Neuron (in vitro differentiated cells): Measurements from ENCODE around the gene MAG.

Experiments
- H2AFZ ChIP-seq: one replicate; pipeline ENCODE4 v1.6.1; 2013; ENCODE audit warnings: low read depth, mild to moderate bottlenecking, inconsistent platforms, low read length, moderate library complexity
- H3K27me3 ChIP-seq: one replicate; pipeline ENCODE4 v1.6.1; 2013; ENCODE audit warnings: low read length; ENCODE audit not compliant: insufficient read depth
- H3K36me3 ChIP-seq: one replicate; pipeline ENCODE4 v1.6.1; 2013; ENCODE audit warnings: low read length; ENCODE audit not compliant: insufficient read depth
- H3K4me1 ChIP-seq: one replicate; pipeline ENCODE4 v1.6.1; 2013; ENCODE audit warnings: low read length; ENCODE audit not compliant: insufficient read depth
- H3K4me3 ChIP-seq: 2 replicates; pipeline ENCODE4 v1.5.1; 2013; ENCODE audit warnings: mild to moderate bottlenecking, low read length, moderate library complexity
- H3K9me3 ChIP-seq: one replicate; pipeline ENCODE4 v1.6.1; 2013; ENCODE audit warnings: low read length

The MAG gene

DNA sequence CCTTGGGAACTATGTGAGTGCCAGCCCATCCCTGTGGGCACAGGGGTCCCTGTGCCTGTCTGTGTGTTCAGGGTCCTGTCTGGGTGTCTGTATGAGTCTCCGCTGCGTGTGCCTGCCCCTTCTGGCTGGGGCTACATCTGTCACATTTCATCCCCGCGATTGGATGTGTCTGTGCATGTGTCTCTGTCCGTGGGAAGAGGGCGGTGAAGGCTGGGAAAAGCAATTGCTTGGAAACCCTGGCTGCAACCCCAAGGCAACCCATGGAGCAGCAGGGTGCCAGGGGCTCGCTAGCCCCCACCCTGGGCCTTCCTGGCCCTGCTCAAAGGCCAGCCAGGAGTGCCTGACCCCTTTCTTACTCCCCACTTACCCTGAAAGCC is 1.4 kb downstream of the MAG start:
- Histone ChIP-seq H3K4me3 (no peak overlapping the region), H3K27me3 (peaks cover 14% of the 10 kb centered on the region), H2AFZ (no peak overlapping the region), H3K4me1 (no peaks in the 10 kb centered on the region), H3K9me3 (no peaks in the 10 kb centered on the region), H3K36me3 (no peaks in the 10 kb centered on the region)

GRCh38 chr19:35293808-35294207 is 1.8 kb downstream of the MAG start:
- Histone ChIP-seq H2AFZ (no peak overlapping the region), H3K27me3 (peaks cover 14% of the 10 kb centered on the region), H3K36me3 (no peaks in the 10 kb centered on the region), H3K9me3 (no peaks in the 10 kb centered on the region), H3K4me1 (no peaks in the 10 kb centered on the region), H3K4me3 (no peak overlapping the region)

GRCh38 chr19:35294328-35294727 is 2.4 kb downstream of the MAG start:
- Histone ChIP-seq H3K36me3 (no peaks in the 10 kb centered on the region), H3K4me3 (no peak overlapping the region), H3K9me3 (no peaks in the 10 kb centered on the region), H3K4me1 (no peaks in the 10 kb centered on the region), H3K27me3 (peaks cover 14% of the 10 kb centered on the region), H2AFZ (no peak overlapping the region)

DNA sequence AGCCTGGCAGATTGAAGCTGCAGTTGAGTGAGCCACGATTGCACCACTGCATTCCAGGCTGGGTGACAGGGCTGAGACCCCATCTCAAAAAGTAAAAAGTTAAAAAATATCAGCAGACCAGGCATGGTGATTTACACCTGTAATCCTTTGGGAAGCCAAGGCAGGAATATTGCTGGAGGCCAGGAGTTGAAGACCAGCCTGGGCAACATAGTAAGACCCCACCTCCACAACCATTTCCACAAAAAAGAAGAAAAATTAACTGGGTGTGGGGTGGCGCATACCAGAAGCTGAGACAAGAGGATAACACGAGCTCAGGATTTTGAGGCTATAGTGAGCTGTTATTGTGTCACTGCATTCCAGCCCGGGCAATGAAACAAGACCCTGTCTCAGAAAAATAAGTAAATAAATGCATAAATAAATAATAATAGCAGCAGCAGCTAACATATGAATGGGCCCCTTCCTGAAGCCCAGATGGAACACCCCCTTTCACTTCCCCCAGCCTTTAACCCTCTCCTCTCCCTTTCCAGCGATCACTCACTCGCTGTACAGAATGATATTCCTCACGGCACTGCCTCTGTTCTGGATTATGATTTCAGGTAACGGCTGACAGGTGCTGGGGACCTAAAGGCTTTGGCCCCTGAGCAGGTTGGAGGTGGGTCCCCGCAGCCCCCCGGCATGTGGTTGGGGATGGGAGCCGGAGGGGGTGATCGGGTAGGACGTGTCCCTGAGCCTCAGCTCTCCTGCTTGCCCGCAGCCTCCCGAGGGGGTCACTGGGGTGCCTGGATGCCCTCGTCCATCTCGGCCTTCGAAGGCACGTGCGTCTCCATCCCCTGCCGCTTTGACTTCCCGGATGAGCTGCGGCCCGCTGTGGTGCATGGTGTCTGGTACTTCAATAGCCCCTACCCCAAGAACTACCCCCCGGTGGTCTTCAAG is 3.2 kb downstream of the MAG start:
- H3K4me1 ChIP-seq = no peaks in the 10 kb centered on the region
- H3K4me3 ChIP-seq = no peak overlapping the region
- H3K36me3 ChIP-seq = no peaks in the 10 kb centered on the region
- H2AFZ ChIP-seq = no peak overlapping the region
- H3K27me3 ChIP-seq = peaks cover 14% of the 10 kb centered on the region
- no peaks in the 10 kb centered on the region for H3K9me3 ChIP-seq

- H3K9me3 ChIP-seq = no peaks in the 10 kb centered on the region
- H2AFZ ChIP-seq = no peak overlapping the region
- H3K4me1 ChIP-seq = no peaks in the 10 kb centered on the region
- H3K4me3 ChIP-seq = no peak overlapping the region
- H3K27me3 ChIP-seq = peaks cover 14% of the 10 kb centered on the region
- no peaks in the 10 kb centered on the region for H3K36me3 ChIP-seq
These were observed 4.0 kb downstream of the MAG start for GRCh38 chr19:35295792-35296462.

DNA sequence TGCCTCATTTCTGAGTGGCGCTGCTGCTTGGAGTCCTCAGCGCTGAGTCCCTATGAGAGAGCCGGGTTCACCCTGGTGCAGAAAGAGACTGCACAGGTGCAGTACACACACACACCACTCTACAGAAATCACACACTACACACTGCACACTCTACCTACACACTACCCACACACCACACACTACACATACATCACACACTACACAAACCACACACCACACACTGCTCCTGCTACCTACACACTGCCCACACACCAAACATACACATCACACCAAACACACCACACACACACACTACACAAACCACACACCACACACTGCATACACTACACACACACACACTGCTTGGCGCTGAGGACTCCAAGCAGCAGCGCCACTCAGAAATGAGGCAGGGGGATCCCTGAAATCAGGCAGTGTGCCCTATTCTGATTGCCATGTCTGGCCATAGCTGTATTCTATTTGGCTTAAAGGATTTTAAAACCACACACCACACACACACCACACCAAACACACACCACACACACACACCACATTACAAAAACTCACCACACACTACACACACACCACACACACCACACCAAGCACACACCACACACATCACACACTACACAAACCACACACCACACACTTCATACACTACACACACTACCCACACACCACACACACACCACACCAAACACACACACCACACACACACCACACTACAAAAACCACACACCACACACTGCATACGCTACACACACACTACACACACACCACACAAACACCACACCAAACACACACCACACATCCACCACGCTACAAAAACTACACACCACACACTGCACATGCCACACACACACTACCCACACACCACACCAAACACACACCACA is 4.9 kb downstream of the MAG start:
- Histone ChIP-seq H3K9me3 (no peaks in the 10 kb centered on the region), H2AFZ (no peak overlapping the region), H3K4me1 (no peaks in the 10 kb centered on the region), H3K27me3 (peaks cover 14% of the 10 kb centered on the region), H3K36me3 (no peaks in the 10 kb centered on the region), H3K4me3 (no peak overlapping the region)

GRCh38 chr19:35297515-35297848 is 5.5 kb downstream of the MAG start:
- no peaks in the 10 kb centered on the region for H3K4me1 ChIP-seq
- no peak overlapping the region for H3K4me3 ChIP-seq
- no peak overlapping the region for H2AFZ ChIP-seq
- H3K36me3 ChIP-seq = no peaks in the 10 kb centered on the region
- no peaks in the 10 kb centered on the region for H3K9me3 ChIP-seq
- peaks cover 14% of the 10 kb centered on the region for H3K27me3 ChIP-seq

DNA sequence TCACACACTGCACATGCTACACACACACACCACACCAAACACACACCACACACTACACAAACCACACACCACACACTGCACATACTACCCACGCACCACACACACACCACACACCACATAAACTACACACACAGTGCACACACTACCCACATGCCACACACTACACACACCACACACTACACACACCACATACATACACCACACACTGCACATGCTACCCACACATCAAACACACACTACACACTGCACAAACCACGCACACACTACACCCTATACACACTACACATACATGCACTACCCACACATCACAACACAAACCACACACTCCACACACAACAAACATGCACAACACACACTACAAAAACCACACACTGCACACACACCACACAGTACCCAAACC is 6.0 kb downstream of the MAG start:
- H3K4me3 ChIP-seq = no peak overlapping the region
- no peaks in the 10 kb centered on the region for H3K4me1 ChIP-seq
- H3K36me3 ChIP-seq = no peaks in the 10 kb centered on the region
- no peak overlapping the region for H2AFZ ChIP-seq
- H3K9me3 ChIP-seq = no peaks in the 10 kb centered on the region
- H3K27me3 ChIP-seq = peaks cover 13% of the 10 kb centered on the region

DNA sequence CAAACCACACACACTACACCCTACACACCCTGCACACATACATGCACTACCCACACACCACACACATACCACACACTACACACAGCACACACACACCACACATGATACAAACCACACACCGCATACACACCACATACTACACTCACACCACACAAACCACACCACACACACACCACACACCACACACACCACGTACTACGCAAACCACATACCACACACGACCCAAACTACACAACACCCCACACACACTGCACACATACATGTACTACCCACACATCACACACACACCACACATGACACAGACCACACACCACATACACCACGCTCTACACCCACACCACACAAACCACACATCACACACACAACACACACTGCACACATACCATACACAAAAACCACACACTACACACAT is 6.6 kb downstream of the MAG start:
- H2AFZ ChIP-seq = no peak overlapping the region
- H3K4me1 ChIP-seq = no peaks in the 10 kb centered on the region
- no peaks in the 10 kb centered on the region for H3K9me3 ChIP-seq
- H3K36me3 ChIP-seq = no peaks in the 10 kb centered on the region
- peaks cover 10% of the 10 kb centered on the region for H3K27me3 ChIP-seq
- H3K4me3 ChIP-seq = no peak overlapping the region

GRCh38 chr19:35299523-35300338 is 7.8 kb downstream of the MAG start:
- Histone ChIP-seq H3K9me3 (no peaks in the 10 kb centered on the region), H3K36me3 (no peaks in the 10 kb centered on the region), H3K4me1 (no peaks in the 10 kb centered on the region), H3K27me3 (peaks cover 3% of the 10 kb centered on the region), H3K4me3 (no peak overlapping the region), H2AFZ (no peak overlapping the region)

- Histone ChIP-seq H2AFZ (no peak overlapping the region), H3K4me1 (no peaks in the 10 kb centered on the region), H3K4me3 (no peak overlapping the region), H3K36me3 (no peaks in the 10 kb centered on the region), H3K27me3 (peaks cover 3% of the 10 kb centered on the region), H3K9me3 (no peaks in the 10 kb centered on the region)
These were observed 8.3 kb downstream of the MAG start for GRCh38 chr19:35300339-35300649.

DNA sequence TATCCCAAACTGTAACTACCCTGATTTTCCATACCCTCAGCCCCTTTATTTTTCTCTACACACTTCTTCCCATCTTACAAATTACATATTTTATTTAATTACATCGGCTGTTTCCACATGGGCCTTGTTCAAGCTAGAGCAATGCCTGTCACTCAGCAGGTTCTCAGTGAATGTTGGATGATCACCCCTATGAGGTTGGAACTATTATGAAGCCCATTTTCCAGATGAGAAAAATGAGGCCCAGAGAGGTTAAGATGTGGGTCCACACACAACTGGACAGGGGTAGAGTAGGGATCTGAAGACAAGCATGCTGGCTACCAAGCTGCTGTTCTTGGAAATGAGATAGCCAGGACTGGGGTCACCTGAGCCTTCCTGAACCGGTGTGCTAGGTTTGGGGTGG is 10.0 kb downstream of the MAG start:
- Histone ChIP-seq H2AFZ (no peak overlapping the region), H3K9me3 (no peaks in the 10 kb centered on the region), H3K4me1 (no peaks in the 10 kb centered on the region), H3K27me3 (no peaks in the 10 kb centered on the region), H3K4me3 (no peak overlapping the region), H3K36me3 (no peaks in the 10 kb centered on the region)
